GM21737 (cell line): Measurements from ENCODE around the gene OR4C46.
"Not testable (repeated sequence)": the region's sequence is repeated elsewhere in the genome, so short reads cannot be mapped to it uniquely, and the experiment has no call there.

Experiments
- ATAC-seq: cut with Tn5 transposase; IDR thresholded peaks from one replicate; pipeline ENCODE4 v1.9.1; 2021; ENCODE audit warnings: mild to moderate bottlenecking, moderate library complexity; ENCODE audit not compliant: unreplicated experiment

OR4C46 gene

GRCh38 chr11:54603898-54604297, at the start of gene OR4C46:
Gene OR4C46 (minus strand): TSS chr11:54603998. CDS start chr11:54603998, 0 bp downstream.
- ATAC-seq, result no peak

DNA sequence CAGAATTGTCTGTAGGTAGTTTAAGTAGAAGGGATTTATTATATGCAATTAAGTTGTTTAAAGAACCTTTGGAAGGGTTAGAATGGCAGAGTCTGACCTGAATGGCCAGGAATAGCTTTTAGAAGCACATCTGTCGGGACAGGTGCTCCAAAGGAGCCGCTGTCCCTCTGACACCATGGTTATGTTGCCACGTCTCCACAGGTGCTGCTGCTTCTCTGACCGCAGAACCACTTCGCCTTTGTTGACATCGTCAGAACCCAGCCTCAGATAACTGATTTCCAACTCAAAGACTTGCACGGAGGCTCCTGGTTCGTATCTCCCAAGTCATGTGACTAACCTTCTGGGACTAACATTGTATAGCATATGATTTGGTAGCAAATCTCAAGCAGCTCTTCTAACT, 41.8 kb upstream of the OR4C46 start:
- not testable (repeated sequence) for ATAC-seq

DNA sequence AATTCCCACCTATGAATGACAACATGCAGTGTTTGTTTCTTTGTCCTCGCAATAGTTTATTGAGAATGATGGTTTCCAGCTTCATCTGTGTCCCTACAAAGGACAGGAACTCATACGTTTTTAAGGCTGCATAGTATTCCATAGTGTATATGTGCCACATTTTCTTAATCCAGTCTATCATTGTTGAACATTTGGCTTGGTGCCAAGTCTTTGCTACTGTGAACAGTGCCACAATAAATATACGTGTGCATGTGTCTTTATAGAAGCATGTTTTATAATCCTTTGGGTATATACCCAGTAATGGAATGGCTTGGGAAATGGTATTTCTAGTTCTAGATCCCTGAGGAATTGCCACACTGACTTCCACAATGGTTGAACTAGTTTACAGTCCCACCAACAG, 42.4 kb downstream of the OR4C46 start:
- not testable (repeated sequence) for ATAC-seq

DNA sequence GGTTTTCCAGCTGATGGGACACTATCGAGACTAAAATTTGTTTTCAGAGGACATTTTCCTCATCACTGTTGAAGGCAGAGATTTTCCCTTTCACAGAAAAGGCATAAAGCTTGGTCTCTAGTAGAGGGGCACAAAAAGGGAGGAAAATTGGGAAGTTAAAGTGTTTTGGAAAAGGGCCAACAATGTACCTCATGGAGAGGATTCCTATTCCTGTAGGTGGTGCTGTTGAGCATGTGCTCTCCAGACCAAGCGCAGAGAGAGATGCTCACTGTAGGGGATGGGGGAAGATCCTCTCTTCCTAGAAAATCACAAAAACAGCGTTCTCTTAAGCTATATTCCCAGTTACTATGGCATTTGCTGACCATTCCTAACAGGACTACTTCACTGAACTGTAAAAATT, 44.9 kb downstream of the OR4C46 start:
- ATAC-seq, result no peak

GRCh38 chr11:54558407-54558806, 45.4 kb downstream of the OR4C46 start:
- ATAC-seq, result no peak
